H9 (cell line): ENCODE results near the gene PRORP. TPM values are rescaled to one million over a fixed set of nuclear protein-coding genes. Genes with fewer than 3 reads are reported as not detected.

Experiments
- DNase-seq: peaks from one replicate; pipeline ENCODE4 v3.0.0-alpha.2; 2017
- H2AFZ ChIP-seq: one replicate; pipeline ENCODE4 v1.6.1; 2013; ENCODE audit warnings: mild to moderate bottlenecking, low read length, control low read depth, moderate library complexity
- H2AK5ac ChIP-seq: 2 replicates; pipeline ENCODE4 v1.6.1; 2013; ENCODE audit warnings: low read length, control low read depth, mixed read lengths; ENCODE audit not compliant: insufficient read length
- H2BK120ac ChIP-seq: one replicate; pipeline ENCODE4 v1.6.1; 2013; ENCODE audit warnings: low read depth, mild to moderate bottlenecking, low read length, control low read depth, inconsistent platforms; ENCODE audit not compliant: poor library complexity, severe bottlenecking
- H2BK12ac ChIP-seq: 2 replicates; pipeline ENCODE4 v1.6.1; 2013; ENCODE audit warnings: low read length, control low read depth, mixed read lengths, low read depth; ENCODE audit not compliant: insufficient read length
- H2BK15ac ChIP-seq: 2 replicates; pipeline ENCODE4 v1.6.1; 2013; ENCODE audit warnings: low read depth, low read length, control low read depth
- H2BK20ac ChIP-seq: one replicate; pipeline ENCODE4 v1.6.1; 2013; ENCODE audit warnings: low read depth, mild to moderate bottlenecking, low read length, control low read depth, inconsistent platforms; ENCODE audit not compliant: poor library complexity, severe bottlenecking
- H2BK5ac ChIP-seq: 2 replicates; pipeline ENCODE4 v1.6.1; 2013; ENCODE audit warnings: low read length, control low read depth, mixed read lengths; ENCODE audit not compliant: insufficient read length
- H3K14ac ChIP-seq: 2 replicates; pipeline ENCODE4 v1.6.1; 2013; ENCODE audit warnings: low read length, control low read depth; ENCODE audit not compliant: insufficient read depth
- H3K18ac ChIP-seq: 2 replicates; pipeline ENCODE4 v1.6.1; 2013; ENCODE audit warnings: low read depth, mild to moderate bottlenecking, mixed read lengths, low read length, control low read depth; ENCODE audit not compliant: insufficient read length
- H3K23ac ChIP-seq: 2 replicates; pipeline ENCODE4 v1.6.1; 2013; ENCODE audit warnings: low read length, control low read depth, mixed read lengths, low read depth; ENCODE audit not compliant: insufficient read length
- H3K23me2 ChIP-seq: 2 replicates; pipeline ENCODE4 v1.6.1; 2013; ENCODE audit warnings: low read depth, mild to moderate bottlenecking, mixed read lengths, low read length, control low read depth; ENCODE audit not compliant: insufficient read length, poor library complexity, severe bottlenecking
- H3K27ac ChIP-seq: 2 replicates; pipeline ENCODE4 v1.5.1; 2013; ENCODE audit warnings: low read length, control low read depth, mixed read lengths, low read depth; ENCODE audit not compliant: insufficient read length
- H3K27me3 ChIP-seq: 2 replicates; pipeline ENCODE4 v1.6.1; 2013; ENCODE audit warnings: low read length, control low read depth, inconsistent platforms; ENCODE audit not compliant: insufficient read depth
- H3K4ac ChIP-seq: 2 replicates; pipeline ENCODE4 v1.6.1; 2013; ENCODE audit warnings: low read depth, mild to moderate bottlenecking, control low read depth, inconsistent platforms, low read length, moderate library complexity
- H3K4me1 ChIP-seq: 2 replicates; pipeline ENCODE4 v1.6.1; 2013; ENCODE audit warnings: low read length, control low read depth, inconsistent platforms; ENCODE audit not compliant: insufficient read depth
- H3K4me2 ChIP-seq: 2 replicates; pipeline ENCODE4 v1.6.1; 2013; ENCODE audit warnings: low read length, control low read depth, mixed read lengths; ENCODE audit not compliant: insufficient read length, insufficient read depth
- H3K56ac ChIP-seq: 2 replicates; pipeline ENCODE4 v1.6.1; 2013; ENCODE audit warnings: low read depth, mild to moderate bottlenecking, mixed read lengths, low read length, control low read depth; ENCODE audit not compliant: insufficient read length
- H3K79me1 ChIP-seq: 2 replicates; pipeline ENCODE4 v1.6.1; 2013; ENCODE audit warnings: low read depth, mild to moderate bottlenecking, moderate library complexity, low read length, control low read depth, inconsistent platforms; ENCODE audit not compliant: insufficient read depth, poor library complexity, severe bottlenecking
- H3K79me2 ChIP-seq: 2 replicates; pipeline ENCODE4 v1.6.1; 2013; ENCODE audit warnings: low read length, control low read depth, inconsistent platforms; ENCODE audit not compliant: insufficient read depth
- H3K9ac ChIP-seq: 2 replicates; pipeline ENCODE4 v1.6.1; 2013; ENCODE audit warnings: low read length, control low read depth, mixed read lengths; ENCODE audit not compliant: insufficient read length; ENCODE audit errors: extremely low read depth
- H3K9me3 ChIP-seq: one replicate; pipeline ENCODE4 v1.6.1; 2013; ENCODE audit warnings: low read depth, low read length, inconsistent platforms; ENCODE audit not compliant: control insufficient read depth
- H3T11ph ChIP-seq: one replicate; pipeline ENCODE4 v1.6.1; 2013; ENCODE audit warnings: mild to moderate bottlenecking, low read length, control low read depth, inconsistent platforms
- H4K20me1 ChIP-seq: one replicate; pipeline ENCODE4 v1.6.1; 2013; ENCODE audit not compliant: control insufficient read depth, insufficient read length, insufficient read depth
- H4K5ac ChIP-seq: 2 replicates; pipeline ENCODE4 v1.6.1; 2013; ENCODE audit warnings: low read depth, mild to moderate bottlenecking, mixed read lengths, low read length, control low read depth; ENCODE audit not compliant: insufficient read length
- H4K8ac ChIP-seq: replicated peaks from 2 replicates; pipeline ENCODE4 v1.6.1; 2013; ENCODE audit warnings: low read length, control low read depth, mixed read lengths, low read depth; ENCODE audit not compliant: insufficient read length
- H4K91ac ChIP-seq: 2 replicates; pipeline ENCODE4 v1.6.1; 2013; ENCODE audit warnings: low read depth, mild to moderate bottlenecking, moderate library complexity, mixed read lengths, low read length, control low read depth; ENCODE audit not compliant: insufficient read length
- H3K27ac Mint-ChIP-seq, 3 experiments: 2 replicates in 2 of 3; 3 replicates in 1 of 3; pipeline ENCODE4 v1.8.0; 2020 to 2021; ENCODE audit warnings: mixed read lengths in 3 of 3, mild to moderate bottlenecking in 1 of 3, moderate library complexity in 1 of 3
- H3K27me3 Mint-ChIP-seq: 2 replicates; pipeline ENCODE4 v1.8.0; 2021; ENCODE audit warnings: low read depth, mild to moderate bottlenecking, moderate library complexity, mixed read lengths
- H3K36me3 Mint-ChIP-seq, 3 experiments: 2 replicates in 2 of 3; 3 replicates in 1 of 3; pipeline ENCODE4 v1.8.0; 2020 to 2021; ENCODE audit warnings: low read depth in 3 of 3, mixed read lengths in 3 of 3; ENCODE audit not compliant: insufficient read depth in 1 of 3
- H3K4me1 Mint-ChIP-seq, 2 experiments: 2 replicates each; pipeline ENCODE4 v1.8.0; 2020; ENCODE audit warnings: mixed read lengths in 2 of 2
- H3K4me3 Mint-ChIP-seq, 2 experiments: 2 replicates in 1 of 2; 3 replicates in 1 of 2; pipeline ENCODE4 v1.8.0; 2020 to 2021; ENCODE audit warnings: mild to moderate bottlenecking in 2 of 2, mixed read lengths in 2 of 2, moderate library complexity in 1 of 2
- H3K9me3 Mint-ChIP-seq, 2 experiments: 2 replicates in 1 of 2; 3 replicates in 1 of 2; pipeline ENCODE4 v1.8.0; 2020; ENCODE audit warnings: mild to moderate bottlenecking in 2 of 2, mixed read lengths in 2 of 2, moderate library complexity in 1 of 2
- WGBS: extraction: QIAGEN DNeasy Blood & Tissue Kit; methylation state at CpG from one replicate; pipeline ENCODE4 v1.1.7; 2013; ENCODE audit warnings: missing lambda C conversion rate, low lambda C conversion rate, mixed read lengths; ENCODE audit not compliant: insufficient read length; ENCODE audit errors: extremely low coverage; 5-methylcytosine and 5-hydroxymethylcytosine counted together
- total RNA-seq: library from RNA; stranded (reverse); gene quantifications from 2 replicates; pipeline ENCODE4 v1.2.1, GENCODE V29; 2021
- TF ChIP-seq, protein P1 (sequence below): fragments of 200-600 bp; sonication (generic); conservative IDR thresholded peaks from 3 replicates; pipeline ENCODE4 v1.8.0; 2021; ENCODE audit warnings: antibody characterized with exemption, mild to moderate bottlenecking

PRORP gene
- total RNA-seq, 1 experiment from 2014 or later, result 37.7 TPM

DNA sequence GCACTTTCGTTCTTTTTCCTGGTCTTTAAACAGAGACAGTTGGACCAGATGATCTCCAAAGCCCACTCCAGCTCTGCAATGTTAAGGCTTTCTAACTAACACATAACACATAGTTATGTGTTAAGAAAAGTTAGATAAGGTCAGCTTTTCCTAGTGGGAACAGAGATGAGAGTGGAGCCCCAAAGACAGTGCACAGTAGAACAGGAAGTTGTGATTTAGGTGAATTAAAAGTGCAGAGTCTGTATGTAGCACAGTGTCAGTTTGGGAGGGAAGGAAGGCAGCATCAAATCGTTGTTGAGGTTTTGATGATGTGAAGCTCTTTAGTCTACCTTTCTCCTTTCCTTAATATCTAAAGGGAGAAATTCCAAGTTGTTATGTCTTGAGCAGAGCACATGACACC lies 31.7 kb downstream of the PRORP start:
- Histone ChIP-seq H3K79me1 (no peaks in the 10 kb centered on the region), H3K56ac (no peak overlapping the region), H2BK20ac (no peak overlapping the region), H3T11ph (no peak overlapping the region), H2BK120ac (no peak overlapping the region), H3K4ac (no peak overlapping the region), H3K18ac (no peak overlapping the region), H2BK12ac (no peak overlapping the region), H3K27me3 (no peaks in the 10 kb centered on the region), H4K8ac (no peak overlapping the region), H2BK5ac (no peak overlapping the region), H2AK5ac (no peak overlapping the region), H3K9ac (no peak overlapping the region), H2AFZ (no peak overlapping the region), H4K5ac (no peak overlapping the region), H3K23me2 (no peaks in the 10 kb centered on the region), H2BK15ac (no peak overlapping the region), H3K23ac (no peak overlapping the region), H4K91ac (no peak overlapping the region), H3K4me1 (no peaks in the 10 kb centered on the region; the same call in 1 of the 2 replicates), H3K27ac (no peak overlapping the region), H3K9me3 (no peaks in the 10 kb centered on the region), H3K4me2 (no peak overlapping the region), H3K79me2 (no peaks in the 10 kb centered on the region; the same call in 1 of the 2 replicates), H3K14ac (no peak overlapping the region), H4K20me1 (no peaks in the 10 kb centered on the region)
- no peak for DNase-seq
- Mint-ChIP-seq H3K27ac (no peak overlapping the region), H3K4me3 (no peak overlapping the region), H3K4me1 (peaks cover 0 to 8% of the 10 kb centered on the region in 2 experiments; a peak in 2 of 4 replicates), H3K9me3 (peaks cover 5 to 8% of the 10 kb centered on the region in 2 experiments; a peak in 3 of 5 replicates), H3K36me3 (peaks cover 28 to 42% (median 33%) of the 10 kb centered on the region in 3 experiments), H3K27me3 (no peaks in the 10 kb centered on the region)
- WGBS, result no CpG with 5 or more reads among the region's 2 CpGs
- TF ChIP-seq, protein P1, sequence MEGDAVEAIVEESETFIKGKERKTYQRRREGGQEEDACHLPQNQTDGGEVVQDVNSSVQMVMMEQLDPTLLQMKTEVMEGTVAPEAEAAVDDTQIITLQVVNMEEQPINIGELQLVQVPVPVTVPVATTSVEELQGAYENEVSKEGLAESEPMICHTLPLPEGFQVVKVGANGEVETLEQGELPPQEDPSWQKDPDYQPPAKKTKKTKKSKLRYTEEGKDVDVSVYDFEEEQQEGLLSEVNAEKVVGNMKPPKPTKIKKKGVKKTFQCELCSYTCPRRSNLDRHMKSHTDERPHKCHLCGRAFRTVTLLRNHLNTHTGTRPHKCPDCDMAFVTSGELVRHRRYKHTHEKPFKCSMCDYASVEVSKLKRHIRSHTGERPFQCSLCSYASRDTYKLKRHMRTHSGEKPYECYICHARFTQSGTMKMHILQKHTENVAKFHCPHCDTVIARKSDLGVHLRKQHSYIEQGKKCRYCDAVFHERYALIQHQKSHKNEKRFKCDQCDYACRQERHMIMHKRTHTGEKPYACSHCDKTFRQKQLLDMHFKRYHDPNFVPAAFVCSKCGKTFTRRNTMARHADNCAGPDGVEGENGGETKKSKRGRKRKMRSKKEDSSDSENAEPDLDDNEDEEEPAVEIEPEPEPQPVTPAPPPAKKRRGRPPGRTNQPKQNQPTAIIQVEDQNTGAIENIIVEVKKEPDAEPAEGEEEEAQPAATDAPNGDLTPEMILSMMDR, result no peak
